ENCODE results near the gene DKK1. TPM values are rescaled to one million over a fixed set of nuclear protein-coding genes. Genes with fewer than 3 reads are reported as not detected.

DKK1 gene
- total and polyA plus RNA-seq, 4 donors = 0.08 to 1.1 (median 0.20) TPM; not detected in 1

DNA sequence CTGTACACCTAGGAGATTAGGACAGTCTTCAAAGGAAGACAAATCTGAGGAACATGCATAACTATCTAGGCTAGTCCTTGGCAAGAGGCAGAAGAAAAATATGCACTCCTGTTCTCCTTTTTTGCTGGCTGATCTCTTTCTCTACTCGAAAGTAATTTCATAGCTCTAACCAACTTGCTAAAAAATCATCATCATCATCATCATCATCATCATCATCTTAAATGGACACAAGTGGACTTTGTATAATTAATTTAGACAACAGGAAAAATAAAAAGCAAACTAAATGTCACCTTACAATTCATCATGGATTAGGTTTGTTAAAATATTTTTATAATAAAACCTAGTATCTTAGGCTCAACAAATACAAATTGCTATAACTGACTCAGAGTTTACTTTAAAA lies 47.2 kb upstream of the DKK1 start:
- no peak overlapping the region for H3K27ac ChIP-seq (ENCODE audit: low read depth in 1 of 2, low read length in 2 of 2)
- no peaks in the 10 kb centered on the region for H3K4me1 ChIP-seq (ENCODE audit: control insufficient read depth in 4 of 4, insufficient read depth in 4 of 4, low read length in 3 of 4)
- H3K27me3 ChIP-seq (ENCODE audit: control insufficient read depth in 4 of 4, insufficient read depth in 4 of 4, low read length in 3 of 4) = no peaks in the 10 kb centered on the region
- H3K4me3 ChIP-seq (ENCODE audit: low read depth in 1 of 3, low read length in 3 of 3) = no peak overlapping the region
- H3K9ac ChIP-seq (ENCODE audit: low read depth in 1 of 2, low read length in 2 of 2) = no peak overlapping the region
- DNase-seq (ENCODE audit: low spot score) = no peak
- 55% methylated on average over 1 of the region's 1 CpG for WGBS
- TF ChIP-seq, protein P1, sequence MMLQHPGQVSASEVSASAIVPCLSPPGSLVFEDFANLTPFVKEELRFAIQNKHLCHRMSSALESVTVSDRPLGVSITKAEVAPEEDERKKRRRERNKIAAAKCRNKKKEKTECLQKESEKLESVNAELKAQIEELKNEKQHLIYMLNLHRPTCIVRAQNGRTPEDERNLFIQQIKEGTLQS (IDR thresholded peaks at IDR 0.05) = no peak
- TF ChIP-seq HNF4G (IDR thresholded peaks at IDR 0.05) (no peak), HNF4A (conservative IDR thresholded peaks at IDR 0.05) (no peak), NR2F2 (IDR thresholded peaks at IDR 0.05) (no peak), SP1 (IDR thresholded peaks at IDR 0.05) (no peak), RXRA (IDR thresholded peaks at IDR 0.05) (no peak), FOXA1 (IDR thresholded peaks at IDR 0.05) (no peak), EGR1 (IDR thresholded peaks at IDR 0.05; ENCODE audit: low read depth in 2 of 2) (no peak)
- TF ChIP-seq, protein P2, sequence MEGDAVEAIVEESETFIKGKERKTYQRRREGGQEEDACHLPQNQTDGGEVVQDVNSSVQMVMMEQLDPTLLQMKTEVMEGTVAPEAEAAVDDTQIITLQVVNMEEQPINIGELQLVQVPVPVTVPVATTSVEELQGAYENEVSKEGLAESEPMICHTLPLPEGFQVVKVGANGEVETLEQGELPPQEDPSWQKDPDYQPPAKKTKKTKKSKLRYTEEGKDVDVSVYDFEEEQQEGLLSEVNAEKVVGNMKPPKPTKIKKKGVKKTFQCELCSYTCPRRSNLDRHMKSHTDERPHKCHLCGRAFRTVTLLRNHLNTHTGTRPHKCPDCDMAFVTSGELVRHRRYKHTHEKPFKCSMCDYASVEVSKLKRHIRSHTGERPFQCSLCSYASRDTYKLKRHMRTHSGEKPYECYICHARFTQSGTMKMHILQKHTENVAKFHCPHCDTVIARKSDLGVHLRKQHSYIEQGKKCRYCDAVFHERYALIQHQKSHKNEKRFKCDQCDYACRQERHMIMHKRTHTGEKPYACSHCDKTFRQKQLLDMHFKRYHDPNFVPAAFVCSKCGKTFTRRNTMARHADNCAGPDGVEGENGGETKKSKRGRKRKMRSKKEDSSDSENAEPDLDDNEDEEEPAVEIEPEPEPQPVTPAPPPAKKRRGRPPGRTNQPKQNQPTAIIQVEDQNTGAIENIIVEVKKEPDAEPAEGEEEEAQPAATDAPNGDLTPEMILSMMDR (IDR thresholded peaks at IDR 0.05; ENCODE audit: low read depth, low read length, missing input control) = no peak
- TF ChIP-seq, protein P3, sequence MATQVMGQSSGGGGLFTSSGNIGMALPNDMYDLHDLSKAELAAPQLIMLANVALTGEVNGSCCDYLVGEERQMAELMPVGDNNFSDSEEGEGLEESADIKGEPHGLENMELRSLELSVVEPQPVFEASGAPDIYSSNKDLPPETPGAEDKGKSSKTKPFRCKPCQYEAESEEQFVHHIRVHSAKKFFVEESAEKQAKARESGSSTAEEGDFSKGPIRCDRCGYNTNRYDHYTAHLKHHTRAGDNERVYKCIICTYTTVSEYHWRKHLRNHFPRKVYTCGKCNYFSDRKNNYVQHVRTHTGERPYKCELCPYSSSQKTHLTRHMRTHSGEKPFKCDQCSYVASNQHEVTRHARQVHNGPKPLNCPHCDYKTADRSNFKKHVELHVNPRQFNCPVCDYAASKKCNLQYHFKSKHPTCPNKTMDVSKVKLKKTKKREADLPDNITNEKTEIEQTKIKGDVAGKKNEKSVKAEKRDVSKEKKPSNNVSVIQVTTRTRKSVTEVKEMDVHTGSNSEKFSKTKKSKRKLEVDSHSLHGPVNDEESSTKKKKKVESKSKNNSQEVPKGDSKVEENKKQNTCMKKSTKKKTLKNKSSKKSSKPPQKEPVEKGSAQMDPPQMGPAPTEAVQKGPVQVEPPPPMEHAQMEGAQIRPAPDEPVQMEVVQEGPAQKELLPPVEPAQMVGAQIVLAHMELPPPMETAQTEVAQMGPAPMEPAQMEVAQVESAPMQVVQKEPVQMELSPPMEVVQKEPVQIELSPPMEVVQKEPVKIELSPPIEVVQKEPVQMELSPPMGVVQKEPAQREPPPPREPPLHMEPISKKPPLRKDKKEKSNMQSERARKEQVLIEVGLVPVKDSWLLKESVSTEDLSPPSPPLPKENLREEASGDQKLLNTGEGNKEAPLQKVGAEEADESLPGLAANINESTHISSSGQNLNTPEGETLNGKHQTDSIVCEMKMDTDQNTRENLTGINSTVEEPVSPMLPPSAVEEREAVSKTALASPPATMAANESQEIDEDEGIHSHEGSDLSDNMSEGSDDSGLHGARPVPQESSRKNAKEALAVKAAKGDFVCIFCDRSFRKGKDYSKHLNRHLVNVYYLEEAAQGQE (IDR thresholded peaks at IDR 0.05) = no peak
- no peaks in the 10 kb centered on the region for H3K36me3 ChIP-seq (ENCODE audit: control insufficient read depth in 4 of 4, insufficient read depth in 3 of 4, low read depth in 1 of 4, low read length in 3 of 4)
- no peaks in the 10 kb centered on the region for H3K9me3 ChIP-seq (ENCODE audit: control insufficient read depth in 4 of 4, low read length in 3 of 4)

DNA sequence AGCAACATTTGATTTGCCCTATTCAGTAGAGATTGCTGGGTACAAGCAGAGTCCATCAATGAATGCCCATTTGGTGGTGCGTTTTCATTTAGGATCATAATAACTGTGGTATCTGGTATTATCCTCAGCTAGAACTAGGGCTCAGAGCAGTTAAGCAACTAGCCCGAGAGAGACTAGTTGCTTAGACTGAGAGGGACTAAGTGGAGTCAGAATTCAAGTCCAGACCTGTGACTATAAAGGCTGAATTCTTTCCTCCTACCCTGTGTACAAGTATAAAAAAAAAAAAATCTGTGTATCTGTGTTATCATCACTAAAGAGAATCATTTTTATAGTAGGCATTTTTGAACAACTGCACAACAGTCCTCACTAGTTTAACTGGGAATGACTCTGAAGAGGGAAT lies 45.3 kb upstream of the DKK1 start:
- Histone ChIP-seq H3K4me1 (ENCODE audit: control insufficient read depth in 4 of 4, insufficient read depth in 4 of 4, low read length in 3 of 4) (no peaks in the 10 kb centered on the region), H3K36me3 (ENCODE audit: control insufficient read depth in 4 of 4, insufficient read depth in 3 of 4, low read depth in 1 of 4, low read length in 3 of 4) (no peaks in the 10 kb centered on the region), H3K9me3 (ENCODE audit: control insufficient read depth in 4 of 4, low read length in 3 of 4) (no peaks in the 10 kb centered on the region), H3K9ac (ENCODE audit: low read depth in 1 of 2, low read length in 2 of 2) (no peak overlapping the region), H3K4me3 (ENCODE audit: low read depth in 1 of 3, low read length in 3 of 3) (no peak overlapping the region), H3K27me3 (ENCODE audit: control insufficient read depth in 4 of 4, insufficient read depth in 4 of 4, low read length in 3 of 4) (no peaks in the 10 kb centered on the region), H3K27ac (ENCODE audit: low read depth in 1 of 2, low read length in 2 of 2) (no peak overlapping the region)
- TF ChIP-seq HNF4A (conservative IDR thresholded peaks at IDR 0.05) (no peak), YY1 (IDR thresholded peaks at IDR 0.05) (no peak), HNF4G (IDR thresholded peaks at IDR 0.05) (no peak)
- no peak for DNase-seq (ENCODE audit: low spot score)
- 76% methylated on average over 2 of the region's 2 CpGs for WGBS

DNA sequence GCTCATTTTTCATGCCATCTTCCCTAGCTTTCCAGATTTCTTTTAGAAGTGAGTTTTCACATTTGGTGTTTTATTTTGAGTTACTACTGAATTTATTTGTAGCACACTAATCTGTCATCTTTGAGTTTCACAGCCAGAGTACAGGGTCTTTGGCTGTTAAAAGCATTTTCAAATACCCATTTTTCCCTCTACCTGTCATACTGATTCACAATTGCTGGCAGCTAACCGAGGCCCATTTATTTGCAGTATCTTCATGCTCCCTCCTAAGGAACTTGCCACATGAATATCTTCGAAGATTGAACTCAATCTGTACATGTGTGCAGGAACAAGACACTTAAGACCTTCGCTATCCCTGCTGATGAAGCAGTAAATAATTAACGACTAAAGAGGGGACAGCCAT lies 44.8 kb upstream of the DKK1 start:
- Histone ChIP-seq H3K4me1 (ENCODE audit: control insufficient read depth in 4 of 4, insufficient read depth in 4 of 4, low read length in 3 of 4) (no peaks in the 10 kb centered on the region), H3K27ac (ENCODE audit: low read depth in 1 of 2, low read length in 2 of 2) (no peak overlapping the region), H3K9ac (ENCODE audit: low read depth in 1 of 2, low read length in 2 of 2) (no peak overlapping the region), H3K4me3 (ENCODE audit: low read depth in 1 of 3, low read length in 3 of 3) (no peak overlapping the region), H3K36me3 (ENCODE audit: control insufficient read depth in 4 of 4, insufficient read depth in 3 of 4, low read depth in 1 of 4, low read length in 3 of 4) (no peaks in the 10 kb centered on the region), H3K9me3 (ENCODE audit: control insufficient read depth in 4 of 4, low read length in 3 of 4) (no peaks in the 10 kb centered on the region), H3K27me3 (ENCODE audit: control insufficient read depth in 4 of 4, insufficient read depth in 4 of 4, low read length in 3 of 4) (no peaks in the 10 kb centered on the region)
- 73% methylated on average over 4 of the region's 4 CpGs for WGBS
- DNase-seq (ENCODE audit: low spot score) = no peak
- no peak for TF ChIP-seq FOXA2 (IDR thresholded peaks at IDR 0.05)
- no peak for TF ChIP-seq YY1 (IDR thresholded peaks at IDR 0.05)
- no peak for TF ChIP-seq HNF4G (IDR thresholded peaks at IDR 0.05)
- TF ChIP-seq, protein P1 (IDR thresholded peaks at IDR 0.05) = no peak
- TF ChIP-seq TAF1 (conservative IDR thresholded peaks at IDR 0.05) = no peak
- no peak for TF ChIP-seq JUND (IDR thresholded peaks at IDR 0.05)
- no peak for TF ChIP-seq SP1 (IDR thresholded peaks at IDR 0.05)
- TF ChIP-seq GABPA (IDR thresholded peaks at IDR 0.05 in 1 of 2, conservative IDR thresholded peaks at IDR 0.05 in 1 of 2) = no peak
